B cell (primary cell): ENCODE results near the gene PPM1G. TPM values are rescaled to one million over a fixed set of nuclear protein-coding genes. Genes with fewer than 3 reads are reported as not detected.

Experiments used
- ATAC-seq: fragments of 200-7000 bp; cut with Tn5 transposase; one replicate; pipeline ENCODE4 v1.10.0; 2021; ENCODE audit warnings: low read depth, mild to moderate bottlenecking, moderate number of reproducible peaks, moderate library complexity
- CTCF ChIA-PET: fragments of 350-600 bp; sonication (Branson Sonifier 250); formaldehyde crosslinking; loops from one replicate; lab custom pipeline; 2021; ENCODE audit warnings: antibody characterized with exemption, inconsistent platforms; lab: Charles Lee
- POLR2A ChIA-PET: fragments of 350-600 bp; sonication (Branson Sonifier 250); formaldehyde crosslinking; loops from one replicate; lab custom pipeline; 2021; ENCODE audit warnings: antibody characterized with exemption; lab: Charles Lee
- DNase-seq: peaks from one replicate; pipeline ENCODE4 v3.0.0; 2013
- H2AFZ ChIP-seq: 2 replicates; pipeline ENCODE4 v1.6.1; 2012; ENCODE audit warnings: mild to moderate bottlenecking, low read depth, low read length; ENCODE audit not compliant: insufficient read depth, poor library complexity, severe bottlenecking
- H3K27ac ChIP-seq, 2 donors: 1 replicate in 1 of 2; 2 replicates in 1 of 2; pipeline ENCODE4 v1.5.1; 2012 to 2013; ENCODE audit warnings: low read length in 2 of 2, mild to moderate bottlenecking in 2 of 2, moderate library complexity in 1 of 2
- H3K27me3 ChIP-seq, 4 experiments: fragments of 200-600 bp in 1 of 4; sonication (generic) in 1 of 4; replicated peaks in 1 of 4; 1 replicate in 2 of 4; 2 replicates in 2 of 4; pipeline versions ENCODE4 v1.6.1 to v1.7.0; 2013 to 2016; ENCODE audit warnings: low read length in 3 of 4, mild to moderate bottlenecking in 2 of 4, mixed read lengths in 1 of 4, moderate library complexity in 1 of 4; ENCODE audit not compliant: insufficient read depth in 4 of 4, control insufficient read depth in 3 of 4; ENCODE audit errors: control extremely low read depth in 1 of 4
- H3K36me3 ChIP-seq, 2 experiments: replicated peaks in 1 of 2; 1 replicate in 1 of 2; 2 replicates in 1 of 2; pipeline versions ENCODE4 v1.6.1 to v1.7.1; 2013; ENCODE audit warnings: low read length in 1 of 2; ENCODE audit not compliant: insufficient read depth in 2 of 2, control insufficient read depth in 1 of 2; ENCODE audit errors: control extremely low read depth in 1 of 2, extremely low read depth in 1 of 2
- H3K4me1 ChIP-seq, 2 donors: fragments of 200-600 bp in 1 of 2; sonication (generic) in 1 of 2; 1 replicate in 1 of 2; 2 replicates in 1 of 2; pipeline versions ENCODE4 v1.5.1 to v1.6.1; 2013 to 2017; ENCODE audit warnings: low read length in 2 of 2; ENCODE audit not compliant: control insufficient read depth in 2 of 2, insufficient read depth in 2 of 2
- H3K4me2 ChIP-seq: replicated peaks from 2 replicates; pipeline ENCODE3; 2012; ENCODE audit warnings: mild to moderate bottlenecking, low read depth, low read length; ENCODE audit not compliant: poor library complexity, severe bottlenecking
- H3K4me3 ChIP-seq, 5 experiments: fragments of 200-600 bp in 1 of 5; sonication (generic) in 1 of 5; 1 replicate in 3 of 5; 2 replicates in 2 of 5; pipeline versions ENCODE4 v1.5.1 to v1.7.0; 2011 to 2016; ENCODE audit warnings: low read length in 4 of 5, mild to moderate bottlenecking in 4 of 5, low read depth in 2 of 5, control low read depth in 1 of 5, moderate library complexity in 1 of 5; ENCODE audit not compliant: insufficient read depth in 1 of 5; ENCODE audit errors: control extremely low read depth in 1 of 5, extremely low read depth in 1 of 5
- H3K79me2 ChIP-seq: fragments of 200-600 bp; sonication (generic); one replicate; pipeline ENCODE4 v1.6.0; 2016; ENCODE audit warnings: low read length; ENCODE audit not compliant: control insufficient read depth, insufficient read depth
- H3K9ac ChIP-seq: fragments of 200-600 bp; sonication (generic); 2 replicates; pipeline ENCODE4 v1.6.1; 2017; ENCODE audit warnings: mild to moderate bottlenecking, low read length, moderate library complexity
- H3K9me3 ChIP-seq, 3 donors: one replicate each; pipeline versions ENCODE4 v1.6.1 to v1.7.1; 2013; ENCODE audit warnings: low read length in 2 of 3; ENCODE audit not compliant: control insufficient read depth in 2 of 3, insufficient read depth in 1 of 3; ENCODE audit errors: control extremely low read depth in 1 of 3
- H4K20me1 ChIP-seq: 2 replicates; pipeline ENCODE4 v1.6.0; 2012; ENCODE audit warnings: mild to moderate bottlenecking, low read length; ENCODE audit not compliant: insufficient read depth, control insufficient read depth, poor library complexity, severe bottlenecking
- H3K27ac Mint-ChIP-seq: one replicate; pipeline ENCODE4 v1.8.0; 2021; ENCODE audit warnings: mixed read lengths
- H3K27me3 Mint-ChIP-seq: one replicate; pipeline ENCODE4 v1.8.0; 2021; ENCODE audit warnings: mixed read lengths
- H3K4me1 Mint-ChIP-seq: one replicate; pipeline ENCODE4 v1.8.0; 2021; ENCODE audit warnings: mixed read lengths
- H3K4me3 Mint-ChIP-seq: one replicate; pipeline ENCODE4 v1.8.0; 2021; ENCODE audit warnings: mixed read lengths
- H3K9me3 Mint-ChIP-seq: one replicate; pipeline ENCODE4 v1.8.0; 2022; ENCODE audit warnings: mixed read lengths; ENCODE audit not compliant: insufficient read depth
- EZH2 ChIP-seq: IDR thresholded peaks from 2 replicates; pipeline ENCODE4 v1.6.1; 2012; ENCODE audit warnings: borderline replicate concordance, low read depth, mild to moderate bottlenecking, moderate library complexity, low read length; ENCODE audit not compliant: insufficient read depth, poor library complexity, severe bottlenecking
- WGBS: methylation state at CpG from one replicate; pipeline ENCODE4 v1.1.5; 2013; ENCODE audit warnings: missing lambda C conversion rate; ENCODE audit not compliant: insufficient coverage; 5-methylcytosine and 5-hydroxymethylcytosine counted together
- intact Hi-C: fragments of 100-400 bp; cut with micrococcal nuclease; formaldehyde crosslinking; loops from one replicate; pipeline ENCODE4 v1.10.0; 2022
- polyA plus RNA-seq: library from polyadenylated mRNA; depleted of rRNA; stranded (reverse); fragments of >200 nt; gene quantifications from 2 replicates; pipeline ENCODE4 v1.2.3, GENCODE V29; 2012
- total RNA-seq, 2 donors: library from RNA; stranded (reverse); fragments of 120-200 nt in 1 of 2; gene quantifications; 1 replicate in 1 of 2; 2 replicates in 1 of 2; pipeline versions ENCODE4 v1.2.3 to v1.2.4, GENCODE V29; 2013 to 2022
- TF ChIP-seq, protein P1 (sequence below): fragments of 200-600 bp; IDR thresholded peaks from one replicate; pipeline ENCODE4 v1.8.0; 2022; ENCODE audit warnings: antibody characterized with exemption, mild to moderate bottlenecking

The PPM1G gene
- total and polyA plus RNA-seq, 2 donors (not counting 1 experiment from before 2014, with no cell fraction given): 23.7 to 48.9 TPM

- ChIA-PET CTCF (interaction anchor here (0.8 to 3.9 kb wide), 15 partner anchors 10 to 314 kb away, joined by 3 to 14 read pairs (median 5); partner anchors contain the start of genes GTF3C2, MPV17, NRBP1 and SLC4A1AP), POLR2A (interaction anchor here (0.6 to 4.2 kb wide), 9 partner anchors 9 to 1524 kb away, joined by 3 to 36 read pairs (median 5); partner anchors contain the start of genes ABHD1, GTF3C2, NRBP1 and OST4)
- Histone ChIP-seq H3K27me3 (no peaks in the 10 kb centered on the region), H4K20me1 (peaks cover 21% of the 10 kb centered on the region), H3K9me3 (no peaks in the 10 kb centered on the region), H3K27ac (peak within 1 kb of the TSS; percentile 84 to 95), H3K79me2 (peaks cover 71% of the 10 kb centered on the region), H2AFZ (peak within 1 kb of the TSS; percentile 95), H3K9ac (peak within 1 kb of the TSS; percentile 95), H3K4me2 (peak within 1 kb of the TSS; percentile 88), H3K36me3 (peaks cover 0 to 55% of the 10 kb centered on the region in 2 experiments), H3K4me1 (peaks cover 31 to 34% of the 10 kb centered on the region in 2 donors), H3K4me3 (peak within 1 kb of the TSS; percentile 86 to 96 (median 88))
- Mint-ChIP-seq H3K9me3 (no peaks in the 10 kb centered on the region), H3K27ac (peak within 1 kb of the TSS; percentile 100), H3K27me3 (no peaks in the 10 kb centered on the region), H3K4me3 (peak within 1 kb of the TSS; percentile 96), H3K4me1 (peaks cover 31% of the 10 kb centered on the region)
- WGBS: under 1% methylated on average over 85 of the region's 85 CpGs
- intact Hi-C loops: loop anchor here (1.0 to 2.0 kb wide), 14 partner anchors 10 to 319 kb away; partner anchors contain the start of genes AGBL5, ATRAID, CAD and CCDC121
- TF ChIP-seq, protein P1, sequence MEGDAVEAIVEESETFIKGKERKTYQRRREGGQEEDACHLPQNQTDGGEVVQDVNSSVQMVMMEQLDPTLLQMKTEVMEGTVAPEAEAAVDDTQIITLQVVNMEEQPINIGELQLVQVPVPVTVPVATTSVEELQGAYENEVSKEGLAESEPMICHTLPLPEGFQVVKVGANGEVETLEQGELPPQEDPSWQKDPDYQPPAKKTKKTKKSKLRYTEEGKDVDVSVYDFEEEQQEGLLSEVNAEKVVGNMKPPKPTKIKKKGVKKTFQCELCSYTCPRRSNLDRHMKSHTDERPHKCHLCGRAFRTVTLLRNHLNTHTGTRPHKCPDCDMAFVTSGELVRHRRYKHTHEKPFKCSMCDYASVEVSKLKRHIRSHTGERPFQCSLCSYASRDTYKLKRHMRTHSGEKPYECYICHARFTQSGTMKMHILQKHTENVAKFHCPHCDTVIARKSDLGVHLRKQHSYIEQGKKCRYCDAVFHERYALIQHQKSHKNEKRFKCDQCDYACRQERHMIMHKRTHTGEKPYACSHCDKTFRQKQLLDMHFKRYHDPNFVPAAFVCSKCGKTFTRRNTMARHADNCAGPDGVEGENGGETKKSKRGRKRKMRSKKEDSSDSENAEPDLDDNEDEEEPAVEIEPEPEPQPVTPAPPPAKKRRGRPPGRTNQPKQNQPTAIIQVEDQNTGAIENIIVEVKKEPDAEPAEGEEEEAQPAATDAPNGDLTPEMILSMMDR: peak; percentile 77
- no peak for TF ChIP-seq EZH2
- peak; percentile 99 for DNase-seq
- ATAC-seq: peak; percentile 83
Observed at GRCh38 chr2:27370026-27370815, 39.2 kb downstream of the PPM1G start, which contains the start of the genes EIF2B4 and SNX17. Gene EIF2B4 (minus strand): TSS chr2:27370338. CDS start chr2:27370314, 24 bp downstream. Gene SNX17 (plus strand): TSS chr2:27370616. CDS start chr2:27370744, 128 bp downstream.
